GM04504 (cell line): Measurements from ENCODE around the gene KAT2B.
A peak's percentile ranks its signal among the peaks of the same experiment; 100 is the strongest.
"Not testable (repeated sequence)": the region's sequence is repeated elsewhere in the genome, so short reads cannot be mapped to it uniquely, and the experiment has no call there.

Source experiments
- DNase-seq: peaks from one replicate; pipeline ENCODE4 v3.0.0-alpha.2; 2012; ENCODE audit warnings: low read depth

The KAT2B gene

DNA sequence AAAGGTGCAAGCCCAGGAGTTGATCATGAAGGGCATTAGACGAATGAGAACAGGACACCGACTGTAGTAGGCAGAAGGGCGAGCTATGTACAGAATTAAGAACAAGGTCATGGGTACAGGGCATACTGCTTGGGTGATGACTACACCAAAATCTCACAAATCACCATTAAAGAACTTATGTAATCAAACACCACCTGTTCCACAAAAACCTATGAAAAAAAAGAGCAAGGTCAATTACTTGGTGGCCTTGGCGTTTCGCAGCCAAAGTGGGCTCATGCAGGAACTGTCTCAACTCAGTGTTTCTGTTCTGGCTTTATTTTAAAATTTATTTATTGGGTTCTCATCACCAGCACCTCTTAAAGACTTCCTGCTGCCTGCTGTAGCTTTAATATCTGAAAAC, 2.1 kb downstream of the KAT2B start:
- DNase-seq, result no peak

DNA sequence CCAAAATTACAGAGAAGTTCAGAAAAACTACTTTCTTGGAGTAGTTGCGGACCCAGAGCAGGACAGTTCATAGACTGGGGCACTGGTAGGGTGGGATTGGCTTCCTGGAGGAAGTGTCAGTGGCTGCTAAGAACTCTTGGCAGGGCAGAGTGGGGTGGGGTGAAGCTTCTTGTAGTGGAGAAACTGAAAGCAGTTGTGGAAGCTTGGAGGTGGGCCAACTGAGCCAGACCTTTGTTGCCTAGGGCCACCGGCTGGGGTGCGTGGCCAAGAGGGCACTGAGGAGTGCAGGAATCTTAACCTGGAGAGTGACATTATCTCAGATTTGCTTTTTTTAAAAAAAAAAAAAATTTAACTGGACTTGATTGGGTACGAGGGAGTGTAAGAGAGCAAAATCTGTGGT, 3.1 kb downstream of the KAT2B start:
- no peak for DNase-seq

DNA sequence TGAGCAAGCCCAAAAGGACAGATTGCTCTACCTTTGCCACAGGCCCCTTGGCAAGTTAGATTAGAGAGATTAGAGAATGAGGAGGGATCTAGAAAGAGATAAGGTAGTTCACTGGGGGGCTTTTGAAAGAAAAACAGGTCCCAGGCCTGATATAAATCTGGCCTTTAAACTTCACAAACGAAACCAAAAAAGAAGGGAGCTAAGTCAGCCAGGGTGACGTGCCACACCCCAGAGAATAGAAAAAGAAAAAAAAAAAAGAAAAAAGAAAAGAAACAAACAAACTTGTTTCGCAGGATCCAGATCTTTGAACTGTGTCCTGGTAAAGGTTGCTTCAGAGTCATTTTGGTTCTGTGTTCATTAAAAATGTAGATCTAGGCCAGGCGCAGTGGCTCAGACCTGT, 3.6 kb downstream of the KAT2B start:
- no peak for DNase-seq

DNA sequence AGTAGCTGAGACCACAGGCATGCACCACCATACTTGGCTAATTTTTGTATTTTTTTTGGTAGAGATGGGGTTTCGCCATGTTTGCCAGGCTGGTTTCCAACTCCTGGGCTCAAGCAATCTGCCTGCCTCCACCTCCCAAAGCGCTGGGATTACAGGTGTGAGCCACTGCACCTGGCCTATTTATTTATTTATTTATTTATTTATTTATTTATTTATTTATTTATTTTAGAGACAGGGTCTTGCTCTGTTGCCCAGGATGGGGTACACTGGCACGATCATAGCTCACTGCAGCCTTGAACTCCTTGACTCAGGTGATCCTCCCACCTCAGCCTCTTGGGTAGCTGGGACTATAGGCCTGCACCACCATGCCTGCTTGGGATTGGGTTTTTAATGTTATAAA, 4.9 kb downstream of the KAT2B start:
- not testable (repeated sequence) for DNase-seq

DNA sequence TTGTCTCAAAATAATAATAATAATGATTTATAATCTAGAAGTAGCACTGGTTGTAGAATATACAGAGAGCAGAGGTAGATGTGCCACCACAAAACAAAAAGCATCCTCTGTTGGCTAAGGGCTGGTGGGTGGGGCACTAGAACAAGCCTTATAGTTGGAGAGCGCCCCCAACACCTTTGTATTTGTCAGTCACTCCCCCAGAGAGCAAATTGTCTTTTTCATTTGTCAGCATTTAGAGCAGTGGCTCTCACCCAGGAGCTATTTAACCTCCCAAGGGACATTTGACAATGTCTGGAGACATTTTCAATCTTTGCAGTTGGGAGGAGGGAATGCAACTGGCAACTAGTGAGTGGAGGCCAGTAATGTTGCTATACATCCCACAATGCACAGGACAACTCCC, 6.3 kb downstream of the KAT2B start:
- no peak for DNase-seq

DNA sequence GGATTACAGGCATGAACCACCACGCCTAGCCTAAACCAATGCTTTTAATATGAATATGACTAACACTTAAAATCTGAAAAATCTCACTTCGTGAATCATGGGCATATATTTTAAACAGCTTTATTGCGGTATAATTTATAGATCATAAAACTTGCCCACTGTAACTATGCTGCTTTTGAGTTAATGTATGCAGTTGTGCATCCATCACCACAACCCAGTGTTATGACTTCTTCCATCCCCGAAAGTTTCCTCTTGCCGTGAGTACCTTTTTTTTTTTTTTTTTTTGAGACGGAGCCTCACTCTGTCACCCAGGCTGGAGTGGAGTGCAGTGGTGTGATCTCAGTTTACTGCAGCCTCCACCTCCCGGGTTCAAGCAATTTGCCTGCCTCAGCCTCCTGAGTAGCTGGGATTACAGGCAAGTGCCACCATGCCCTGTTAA, 7.1 kb downstream of the KAT2B start:
- DNase-seq, result no peak

DNA sequence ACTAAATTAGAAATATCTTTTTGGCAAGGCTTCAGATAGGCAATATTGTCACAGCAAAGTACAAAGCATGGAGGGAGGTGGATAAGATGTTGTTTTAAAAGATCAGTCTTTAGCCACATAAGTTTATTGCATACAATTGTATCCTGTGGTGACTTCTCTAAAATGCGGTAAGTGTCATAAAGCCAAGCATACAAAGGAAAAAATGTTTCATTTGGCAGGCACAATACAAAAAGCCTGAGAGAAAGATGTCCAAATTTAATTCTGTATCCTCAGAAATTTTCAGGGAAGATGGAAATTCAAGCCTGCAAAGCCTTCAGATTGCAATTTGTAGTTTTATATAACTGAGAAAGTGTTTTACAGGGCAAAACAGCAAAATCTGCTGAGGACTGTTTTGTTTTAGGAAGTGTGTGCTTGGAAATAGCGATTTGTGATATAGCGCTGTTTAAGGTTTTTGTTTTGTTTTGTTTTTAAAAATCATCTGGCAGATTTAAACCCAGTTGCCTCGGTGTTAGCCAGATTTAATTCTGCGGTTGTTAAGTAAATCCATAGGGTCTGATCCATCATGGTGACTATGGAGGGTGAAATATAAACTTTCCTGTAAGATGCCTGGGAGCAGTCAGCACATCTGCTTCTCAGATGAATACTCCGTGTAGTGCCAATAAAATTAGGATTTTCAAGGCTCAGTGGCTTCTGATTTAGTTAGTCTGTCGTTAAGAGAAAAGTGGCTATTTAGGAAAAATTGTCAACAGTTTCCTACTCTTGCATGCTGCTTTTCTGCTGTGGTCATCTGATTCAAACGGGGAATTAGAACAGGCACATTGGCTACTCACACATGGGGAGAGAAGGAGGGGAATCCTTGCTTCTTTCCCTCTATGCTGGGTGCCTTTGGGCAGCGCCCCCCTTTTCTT, 8.0 kb downstream of the KAT2B start:
- DNase-seq, result no peak

DNA sequence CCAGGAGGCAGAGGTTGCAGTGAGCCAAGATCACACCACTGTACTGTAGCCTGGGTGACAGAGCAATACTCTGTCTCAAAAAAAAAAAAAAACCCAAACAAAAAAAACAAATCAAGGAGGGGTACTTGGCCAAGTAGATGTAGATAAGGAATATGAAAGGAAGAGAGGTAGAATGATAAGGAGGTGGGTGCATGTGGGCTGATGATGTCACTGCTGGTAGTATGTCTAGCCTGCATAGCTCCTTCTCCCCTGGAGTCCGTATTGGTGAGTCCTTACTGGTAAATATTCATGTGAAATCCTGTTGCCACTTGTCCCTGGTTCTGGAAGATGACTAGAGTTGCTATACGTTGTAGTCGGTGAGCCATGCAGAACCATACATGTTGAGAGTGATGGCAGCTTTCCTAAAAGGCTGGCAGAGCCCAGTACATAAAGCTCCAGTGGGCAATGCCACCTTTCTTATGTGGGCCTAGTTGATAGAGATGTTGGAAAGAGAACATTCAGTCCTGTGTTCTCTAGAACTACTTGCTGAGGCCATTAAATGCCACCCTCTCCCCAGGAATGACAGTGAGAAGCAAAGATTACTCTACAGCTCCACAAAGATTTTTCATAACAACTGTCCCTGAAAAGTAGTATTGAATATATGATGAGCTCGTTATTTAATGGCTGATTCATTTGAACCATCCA, 11.0 kb downstream of the KAT2B start:
- DNase-seq, result no peak

DNA sequence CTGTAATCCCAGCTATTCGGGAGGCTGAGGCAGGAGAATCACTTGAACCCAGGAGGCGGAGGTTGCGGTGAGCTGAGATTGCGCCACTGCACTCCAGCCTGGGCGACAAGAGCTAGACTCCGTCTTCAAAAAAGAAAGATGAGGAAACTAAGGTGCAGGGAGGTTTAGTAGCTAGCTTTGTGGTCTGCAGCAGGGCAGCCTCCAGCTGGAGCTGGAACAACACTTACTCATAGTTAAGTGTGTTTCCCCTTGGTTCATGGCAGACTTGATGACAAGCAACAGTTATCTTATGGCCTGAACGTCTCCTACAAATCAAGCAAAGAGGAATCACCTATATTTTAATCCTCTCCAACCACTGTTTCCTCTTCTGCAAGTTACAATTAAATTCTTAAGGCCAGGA, 12.6 kb downstream of the KAT2B start:
- no peak for DNase-seq

DNA sequence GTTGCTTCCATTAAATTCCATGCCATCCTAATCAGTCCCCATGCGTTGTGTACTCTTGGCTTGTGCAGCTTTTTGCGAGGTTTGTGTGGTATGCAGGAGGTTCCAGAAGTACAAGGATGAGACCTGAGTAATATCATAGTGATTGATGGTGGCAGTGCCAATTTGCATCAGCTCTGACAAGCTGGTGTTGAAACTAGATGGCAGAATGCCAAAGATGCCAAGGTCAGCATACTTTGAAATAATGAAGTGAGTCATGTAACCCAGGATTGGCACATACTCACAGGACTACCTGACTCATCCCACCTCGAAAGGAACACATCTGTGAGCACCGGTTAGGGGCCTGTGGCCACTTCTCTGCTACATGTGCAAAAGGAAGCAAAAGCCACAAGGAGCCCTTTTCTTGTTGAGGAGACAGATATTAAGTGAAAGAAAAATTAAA, 14.3 kb downstream of the KAT2B start:
- no peak for DNase-seq

DNA sequence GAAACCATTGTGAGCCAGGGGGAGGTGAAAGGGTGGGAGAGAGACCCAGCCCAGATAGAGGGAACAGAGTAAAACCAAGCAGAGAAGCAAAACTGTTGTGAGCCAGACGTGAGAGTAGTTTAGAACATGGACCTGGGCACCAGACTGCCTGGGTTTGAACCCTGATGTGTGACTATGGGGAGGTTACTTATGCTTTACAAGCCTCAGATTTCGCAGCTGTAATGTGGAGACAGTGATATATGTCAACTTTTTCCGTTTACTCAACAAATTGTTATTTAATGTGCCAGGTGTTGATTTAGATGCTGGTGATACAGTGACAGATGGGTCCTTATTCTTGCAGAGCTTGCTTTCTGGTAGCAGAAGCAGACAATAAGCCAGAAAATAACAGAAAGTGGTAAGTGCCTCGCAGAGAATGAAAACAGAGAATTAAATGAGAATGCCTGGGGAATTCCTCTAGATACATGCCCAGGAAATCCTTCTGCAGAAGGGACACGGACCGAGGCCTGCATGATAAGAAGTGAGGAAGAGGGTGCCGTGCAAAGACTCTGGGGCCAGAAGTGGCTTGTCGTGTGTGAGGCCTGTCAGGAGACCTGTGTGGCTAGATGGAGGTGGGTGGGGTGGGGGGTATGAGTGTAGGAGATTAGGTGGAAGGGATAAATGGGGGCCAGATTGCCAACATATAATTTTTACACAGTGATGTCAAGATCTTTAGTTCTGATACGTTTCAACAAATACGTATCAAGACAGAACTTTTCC, 15.0 kb downstream of the KAT2B start:
- DNase-seq, result no peak

DNA sequence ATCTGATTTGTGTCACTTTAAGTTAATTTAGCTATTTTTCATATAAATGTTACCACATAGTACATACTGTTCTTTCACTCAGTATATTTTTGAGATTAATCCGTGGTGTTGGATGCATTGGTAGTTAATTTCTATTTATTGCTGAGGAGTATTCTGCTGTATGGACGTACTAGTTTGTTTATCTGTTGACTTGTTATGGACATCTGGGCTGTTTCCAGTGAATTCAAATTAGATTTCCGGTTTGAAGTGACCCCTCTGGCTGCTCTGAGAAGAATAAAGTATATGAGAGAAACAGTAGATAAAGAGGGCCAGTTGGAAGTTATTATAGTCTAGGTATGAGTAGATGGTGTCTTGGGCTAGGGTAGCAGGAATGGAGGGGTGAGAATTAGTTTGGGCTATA, 15.6 kb downstream of the KAT2B start:
- DNase-seq, result no peak

DNA sequence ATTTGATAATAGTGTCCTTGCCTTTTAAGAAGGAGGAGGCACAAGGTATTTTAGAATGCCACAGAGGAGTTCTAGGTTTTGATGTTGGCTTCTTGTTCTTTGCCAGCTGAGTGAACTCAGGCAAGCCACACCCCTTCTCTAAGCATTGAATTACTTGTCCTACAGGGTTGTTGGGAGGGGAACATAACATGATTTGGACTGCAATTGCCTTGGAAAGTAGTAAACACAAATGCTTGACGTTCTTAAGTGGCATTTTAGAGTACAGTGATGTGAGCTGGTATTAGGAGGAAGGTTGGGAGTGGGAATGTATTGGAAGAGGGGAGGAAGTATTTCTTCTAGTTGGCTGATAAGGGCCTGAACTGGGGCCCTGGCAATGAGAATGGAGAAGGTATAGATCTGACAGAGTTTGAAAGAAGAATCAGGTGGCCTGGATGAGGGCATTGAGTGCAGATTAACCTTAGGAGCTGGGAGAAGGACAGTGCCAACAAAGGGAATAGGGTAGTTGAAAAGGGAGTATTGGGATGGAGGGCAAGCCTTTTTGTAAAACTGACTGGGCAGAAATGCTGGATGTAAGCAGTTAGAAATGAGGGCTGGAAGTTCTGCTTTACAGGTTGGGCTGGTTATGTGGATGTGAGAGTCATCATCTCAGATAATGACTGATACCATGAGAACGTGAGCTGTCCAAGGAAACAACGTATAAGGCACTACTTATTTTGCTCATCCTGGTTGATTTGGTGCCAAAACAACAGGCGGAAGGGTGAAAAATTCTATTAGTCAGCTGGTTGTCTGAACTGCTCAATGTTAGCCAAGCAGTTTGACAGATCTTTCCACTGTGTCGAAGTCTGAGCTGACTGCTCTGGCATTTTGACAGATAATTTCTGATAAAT, 16.7 kb downstream of the KAT2B start:
- peak; percentile 75 for DNase-seq

DNA sequence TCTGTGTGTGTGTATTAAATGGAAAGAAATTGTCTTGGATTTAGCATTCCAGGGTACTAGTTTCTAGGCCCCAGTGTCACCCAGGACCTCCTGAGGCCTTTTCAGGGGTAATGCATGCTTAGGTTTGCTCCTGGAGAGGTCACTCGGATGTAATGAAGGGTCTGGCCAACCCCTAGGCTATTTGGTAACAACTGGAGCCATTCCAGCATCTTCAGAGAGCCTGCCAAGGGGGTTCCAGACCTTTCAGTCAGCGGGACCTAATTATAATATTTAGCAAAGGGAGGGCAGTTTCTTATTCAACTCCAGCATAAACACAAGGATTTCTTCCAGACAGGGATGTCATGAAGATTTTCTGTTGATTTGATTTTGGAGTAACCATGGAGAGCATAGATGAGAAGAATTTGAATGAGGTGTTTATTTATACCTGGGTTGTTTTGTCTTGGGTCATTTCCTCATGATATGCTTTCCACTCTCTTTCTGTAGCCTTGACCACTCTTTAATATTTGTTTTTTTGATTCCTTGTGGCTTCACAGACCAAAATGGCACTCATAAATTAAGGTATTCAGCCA, 17.4 kb downstream of the KAT2B start:
- DNase-seq, result no peak

DNA sequence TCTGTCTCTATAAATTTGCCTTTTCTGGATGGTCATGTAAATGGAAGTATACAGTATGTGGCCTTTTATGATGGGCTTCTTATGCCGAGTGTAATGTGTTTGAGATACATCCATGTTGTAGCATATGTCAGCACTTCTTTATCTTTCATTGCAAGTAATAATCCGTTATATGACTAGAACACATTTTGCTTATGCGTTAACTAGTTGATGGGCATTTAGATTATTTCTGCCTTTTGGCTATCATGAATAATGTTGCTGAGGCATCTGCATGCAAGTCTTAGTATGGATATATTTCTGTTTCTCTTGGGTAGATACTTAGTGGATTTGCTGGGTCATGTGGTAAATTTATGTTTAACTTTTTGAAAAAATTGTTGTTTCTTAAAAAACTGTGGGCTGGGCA, 19.7 kb downstream of the KAT2B start:
- DNase-seq, result no peak

DNA sequence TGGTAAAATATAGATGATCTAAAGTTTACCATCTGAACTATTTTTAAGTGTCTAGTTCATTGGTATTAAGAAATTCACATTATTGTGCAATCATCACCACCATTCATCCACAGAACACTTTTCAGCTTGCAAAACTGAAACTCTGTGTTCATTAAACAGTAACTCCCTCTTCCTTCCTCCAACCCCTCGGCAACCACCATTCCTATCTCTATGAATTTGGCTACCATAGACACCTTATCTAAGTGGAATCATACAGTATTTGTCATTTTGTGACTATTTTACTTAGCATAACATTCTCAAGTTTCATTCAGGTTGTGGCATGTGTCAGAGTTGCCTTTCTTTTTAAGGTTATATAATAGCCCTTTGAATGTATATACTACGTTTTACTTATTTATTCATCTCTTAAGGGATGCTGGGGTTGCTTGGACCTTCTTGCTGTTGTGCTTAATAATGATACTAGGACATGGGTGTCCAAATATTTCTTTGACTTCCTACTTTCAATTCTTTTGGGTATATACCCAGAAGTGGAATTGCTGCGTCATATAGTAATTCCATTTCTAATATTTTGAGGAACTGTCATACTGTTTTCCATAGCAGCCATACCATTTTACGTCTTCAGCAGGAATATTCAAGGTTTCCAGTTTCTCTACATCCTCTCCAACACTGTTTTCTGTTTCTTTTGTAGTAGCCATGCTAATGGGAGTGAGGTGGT, 20.9 kb downstream of the KAT2B start:
- DNase-seq, result no peak

DNA sequence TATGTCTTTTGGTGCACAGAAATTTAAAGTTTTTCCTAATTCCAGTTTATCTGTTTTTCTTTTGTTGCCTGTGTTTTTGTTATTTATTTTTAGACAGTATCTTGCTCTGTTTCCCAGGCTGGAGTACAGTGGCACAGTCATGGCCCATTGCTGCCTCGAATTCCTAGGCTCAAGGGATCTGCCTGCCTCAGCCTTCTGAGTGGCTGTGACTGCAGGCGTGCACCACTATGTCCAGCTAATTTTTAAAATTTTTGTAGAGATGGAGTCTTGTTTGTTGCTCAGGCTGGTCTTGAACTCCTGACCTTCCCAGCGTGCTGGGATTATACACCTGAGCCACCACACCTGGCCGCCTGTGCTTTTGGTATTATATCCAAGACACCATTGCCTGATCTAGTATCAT, 22.8 kb downstream of the KAT2B start:
- DNase-seq, result no peak

DNA sequence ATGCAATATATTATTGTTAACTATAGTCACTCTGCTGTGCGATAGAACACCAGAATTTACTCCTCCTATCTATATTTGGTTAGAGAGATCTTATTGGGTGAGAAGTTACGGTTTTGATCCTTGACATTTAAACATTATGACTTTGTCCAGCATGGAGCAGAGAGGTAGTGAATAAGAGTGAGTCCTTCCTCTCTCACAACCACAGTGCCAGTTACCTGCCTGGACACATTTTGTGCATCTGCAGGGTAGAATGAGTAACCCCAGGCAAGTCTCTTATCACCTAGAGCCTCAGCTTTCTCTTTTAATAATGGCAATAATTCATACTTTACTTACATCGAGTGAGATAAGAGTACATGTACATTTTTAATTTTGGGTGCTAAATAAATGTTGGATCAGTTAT, 24.1 kb downstream of the KAT2B start:
- DNase-seq, result no peak

DNA sequence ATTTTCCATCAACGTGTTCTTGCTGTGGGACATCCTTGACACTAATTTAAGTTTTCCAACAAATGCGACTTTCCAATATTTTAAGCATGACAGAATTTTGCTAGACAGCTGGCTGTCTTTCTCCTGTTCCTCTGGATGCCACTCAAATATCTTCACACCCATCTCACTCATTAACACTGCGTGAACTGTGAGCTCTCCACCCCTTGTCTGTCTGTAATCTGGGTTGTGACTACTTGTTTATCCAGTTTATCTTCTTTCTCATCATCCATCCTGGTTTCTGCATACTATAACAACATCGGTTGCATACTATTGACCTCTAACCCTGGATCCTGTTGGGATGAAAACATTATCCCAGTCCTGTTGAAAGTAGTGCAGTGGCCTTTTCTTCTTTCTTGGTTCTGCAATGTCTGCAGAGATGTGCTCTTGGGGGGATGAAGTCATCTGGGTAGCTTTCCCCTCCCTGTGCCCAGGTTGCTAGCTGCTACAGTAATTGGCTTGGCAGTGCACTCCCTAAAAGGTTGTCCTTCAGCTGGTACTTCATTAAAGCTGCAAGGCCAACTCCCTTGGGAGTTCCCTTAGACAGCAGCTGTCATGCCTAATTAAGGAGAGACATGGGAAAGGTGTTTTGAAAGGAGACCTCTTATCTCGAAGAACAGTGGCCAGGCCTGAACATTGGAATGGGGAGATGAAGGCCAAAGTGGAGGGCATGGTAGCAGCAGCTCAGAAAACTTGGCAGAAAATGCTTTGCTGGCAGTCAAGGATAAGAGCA, 24.7 kb downstream of the KAT2B start:
- no peak for DNase-seq

DNA sequence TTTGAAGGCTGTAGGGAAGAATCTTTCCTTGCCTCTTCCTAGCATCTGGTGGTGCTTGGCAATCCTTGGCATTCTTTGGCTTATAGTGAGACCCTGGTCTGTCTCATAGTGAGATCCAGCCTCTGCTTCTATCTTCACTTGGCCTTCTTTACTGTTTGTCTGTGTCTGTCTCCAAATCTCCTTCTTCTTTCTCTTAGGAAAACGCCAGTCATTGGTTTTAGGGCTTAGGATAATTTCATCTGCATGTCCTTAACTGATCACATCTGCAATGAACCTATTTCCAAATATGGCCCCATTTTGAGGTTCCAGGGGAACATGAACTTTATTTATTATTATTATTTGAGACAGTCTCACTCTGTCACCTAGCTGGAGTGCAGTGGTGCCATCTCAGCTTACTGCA, 25.8 kb downstream of the KAT2B start:
- DNase-seq, result no peak
